ENCODE measurements around the gene NAPEPLD.
"Not testable (repeated sequence)": the region's sequence is repeated elsewhere in the genome, so short reads cannot be mapped to it uniquely, and the experiment has no call there.

NAPEPLD gene

DNA sequence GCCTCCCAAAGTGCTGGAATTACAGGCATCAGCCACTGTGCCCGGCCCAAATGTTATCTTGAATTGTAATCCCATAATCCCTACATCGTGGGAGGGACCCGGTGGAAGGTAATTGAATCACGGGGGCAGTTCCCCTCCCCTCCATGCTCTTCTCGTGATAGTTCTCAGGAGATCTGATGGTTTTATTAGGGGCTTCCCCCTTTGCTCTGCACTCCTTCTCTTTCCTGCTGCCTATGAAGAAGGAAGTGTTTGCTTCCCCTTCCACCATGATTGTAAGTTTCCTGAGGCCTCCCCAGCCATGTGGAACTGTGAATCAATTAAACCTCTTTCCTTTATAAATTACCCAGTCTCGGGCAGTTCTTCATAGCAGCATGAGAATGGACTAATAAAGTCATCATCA, 70.7 kb downstream of the NAPEPLD start:
- H3K9me3 ChIP-seq (ENCODE audit: control extremely low read depth in 1 of 5, control insufficient read depth in 4 of 5, insufficient read depth in 2 of 5, low read depth in 1 of 5, low read length in 4 of 5); H3K27ac ChIP-seq (ENCODE audit: insufficient read depth in 1 of 2, low read depth in 1 of 2, low read length in 2 of 2, poor library complexity in 1 of 2, severe bottlenecking in 2 of 2); H3K27me3 ChIP-seq (replicated peaks in 2 of 5; ENCODE audit: control insufficient read depth in 4 of 5, insufficient read depth in 5 of 5, low read length in 4 of 5); POLR2A ChIA-PET; H3K4me3 ChIP-seq (ENCODE audit: control insufficient read depth in 1 of 7, extremely low read depth in 1 of 7, insufficient read depth in 4 of 7, low read depth in 2 of 7, low read length in 6 of 7); H3K36me3 ChIP-seq (ENCODE audit: control insufficient read depth in 4 of 4, insufficient read depth in 4 of 4, low read length in 3 of 4): not testable (repeated sequence)
- peak in 2 of 3 donors; percentile 31 to 34 for DNase-seq
- CTCF ChIA-PET, result interaction anchor here (1.2 kb wide), 1 partner anchor 12 kb away, joined by 3 read pairs; no protein-coding TSS in a partner anchor
- H3K4me1 ChIP-seq (ENCODE audit: control extremely low read depth in 1 of 4, control insufficient read depth in 4 of 4, insufficient read depth in 4 of 4, low read length in 3 of 4), result peaks cover 5 to 31% (median 15%) of the 10 kb centered on the region in 4 experiments
- WGBS (ENCODE audit: insufficient coverage), result 71% methylated on average over 5 of the region's 6 CpGs

DNA sequence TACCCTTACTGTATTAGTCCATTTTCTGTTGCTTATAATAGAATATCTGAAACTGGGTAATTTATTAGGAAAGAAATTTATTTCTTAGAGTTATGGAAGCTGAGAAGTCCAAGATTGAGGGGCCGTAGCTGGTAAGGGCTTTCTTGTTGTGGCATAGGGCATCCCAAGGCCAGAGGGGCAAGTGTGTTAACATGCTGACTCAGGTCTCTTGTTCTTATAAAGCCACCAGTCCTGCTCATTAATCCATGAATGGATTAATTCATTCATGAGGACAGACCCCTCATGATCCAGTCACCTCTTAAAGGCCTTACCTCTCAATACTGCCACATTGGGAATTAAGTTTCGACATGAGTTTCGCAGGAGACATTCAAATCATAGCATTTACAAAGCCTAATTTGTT, 71.6 kb downstream of the NAPEPLD start:
- CTCF ChIA-PET, result interaction anchor here (0.6 to 1.4 kb wide), 3 partner anchors 11 to 403 kb away, joined by 3 to 4 read pairs (median 3); no protein-coding TSS in a partner anchor
- Histone ChIP-seq H3K27me3 (replicated peaks in 2 of 5; ENCODE audit: control insufficient read depth in 4 of 5, insufficient read depth in 5 of 5, low read length in 4 of 5) (no peaks in the 10 kb centered on the region), H3K4me3 (ENCODE audit: control insufficient read depth in 1 of 7, extremely low read depth in 1 of 7, insufficient read depth in 4 of 7, low read depth in 2 of 7, low read length in 6 of 7) (peak overlapping the region in 1 of 7 experiments; percentile 3), H3K27ac (ENCODE audit: insufficient read depth in 1 of 2, low read depth in 1 of 2, low read length in 2 of 2, poor library complexity in 1 of 2, severe bottlenecking in 2 of 2) (no peak overlapping the region), H3K9me3 (ENCODE audit: control extremely low read depth in 1 of 5, control insufficient read depth in 4 of 5, insufficient read depth in 2 of 5, low read depth in 1 of 5, low read length in 4 of 5) (no peaks in the 10 kb centered on the region), H3K36me3 (ENCODE audit: control insufficient read depth in 4 of 4, insufficient read depth in 4 of 4, low read length in 3 of 4) (no peaks in the 10 kb centered on the region), H3K4me1 (ENCODE audit: control extremely low read depth in 1 of 4, control insufficient read depth in 4 of 4, insufficient read depth in 4 of 4, low read length in 3 of 4) (peaks cover 5 to 31% (median 15%) of the 10 kb centered on the region in 4 experiments)
- 100% methylated on average over 2 of the region's 3 CpGs for whole genome bisulfite sequencing (ENCODE audit: insufficient coverage)
- POLR2A ChIA-PET, result no interaction called here
- DNase-seq, result no peak

DNA sequence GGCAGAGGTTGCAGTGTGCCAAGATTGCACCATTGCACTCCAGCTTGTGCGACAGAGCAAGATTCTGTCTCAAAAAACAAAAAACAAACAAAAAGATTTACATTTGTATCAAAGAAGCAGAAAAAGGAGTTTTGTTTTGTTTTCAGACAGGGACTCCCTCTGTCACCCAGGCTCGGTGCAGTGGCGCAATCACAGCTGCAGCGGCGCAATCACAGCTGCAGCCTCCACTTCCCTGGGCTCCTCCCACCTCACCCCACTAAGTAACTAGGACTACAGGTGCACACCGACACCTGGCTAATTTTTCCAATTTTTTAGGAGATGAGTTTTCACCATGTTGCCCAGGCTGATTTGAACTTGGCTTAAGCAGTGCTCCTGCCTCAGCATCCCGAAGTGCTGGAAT, 72.1 kb downstream of the NAPEPLD start:
- Histone ChIP-seq H3K9me3 (ENCODE audit: control extremely low read depth in 1 of 5, control insufficient read depth in 4 of 5, insufficient read depth in 2 of 5, low read depth in 1 of 5, low read length in 4 of 5) (no peaks in the 10 kb centered on the region), H3K4me1 (ENCODE audit: control extremely low read depth in 1 of 4, control insufficient read depth in 4 of 4, insufficient read depth in 4 of 4, low read length in 3 of 4) (peaks cover 5 to 31% (median 15%) of the 10 kb centered on the region in 4 experiments), H3K4me3 (ENCODE audit: control insufficient read depth in 1 of 7, extremely low read depth in 1 of 7, insufficient read depth in 4 of 7, low read depth in 2 of 7, low read length in 6 of 7) (peak overlapping the region in 1 of 7 experiments; percentile 3), H3K36me3 (ENCODE audit: control insufficient read depth in 4 of 4, insufficient read depth in 4 of 4, low read length in 3 of 4) (no peaks in the 10 kb centered on the region), H3K27me3 (replicated peaks in 2 of 5; ENCODE audit: control insufficient read depth in 4 of 5, insufficient read depth in 5 of 5, low read length in 4 of 5) (no peaks in the 10 kb centered on the region), H3K27ac (ENCODE audit: insufficient read depth in 1 of 2, low read depth in 1 of 2, low read length in 2 of 2, poor library complexity in 1 of 2, severe bottlenecking in 2 of 2) (no peak overlapping the region)
- DNase-seq, result no peak
- WGBS (ENCODE audit: insufficient coverage), result 100% methylated on average over 6 of the region's 7 CpGs
- ChIA-PET POLR2A (no interaction called here), CTCF (interaction anchor here (1.4 kb wide), 1 partner anchor 15 kb away, joined by 3 read pairs; no protein-coding TSS in a partner anchor)

DNA sequence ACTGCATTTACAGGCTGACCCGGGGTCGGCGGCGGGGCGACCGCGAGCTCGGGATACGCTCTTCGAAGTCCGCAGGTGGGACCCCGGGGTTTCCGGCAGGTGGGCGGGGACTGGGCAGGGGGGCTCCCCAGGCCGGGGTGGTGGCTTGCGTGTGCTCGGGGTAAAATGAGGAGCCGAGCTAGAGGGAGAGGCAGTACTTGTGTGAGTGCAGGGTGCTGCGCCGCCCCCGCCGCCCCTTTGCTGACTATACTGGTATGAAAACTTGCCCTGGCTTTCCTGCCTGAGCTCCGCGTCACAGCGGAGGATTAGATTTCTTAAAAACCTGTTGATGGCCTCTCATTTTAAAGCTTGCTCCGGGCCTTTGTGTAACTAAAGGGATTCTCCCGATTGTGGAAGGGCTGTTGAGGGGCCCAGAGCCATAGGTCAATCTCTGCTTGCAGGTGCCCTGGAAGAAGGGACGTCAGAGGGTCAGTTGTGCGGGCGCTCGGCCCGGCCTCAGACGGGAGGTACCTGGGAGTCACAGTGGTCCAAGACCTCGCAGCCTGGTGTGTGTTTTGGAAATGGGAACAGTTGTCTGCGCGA, 73.5 kb downstream of the NAPEPLD start:
- peak overlapping the region; percentile 55 to 92 (median 87) for H3K4me3 ChIP-seq (ENCODE audit: control insufficient read depth in 1 of 7, extremely low read depth in 1 of 7, insufficient read depth in 4 of 7, low read depth in 2 of 7, low read length in 6 of 7)
- DNase-seq, result peak; percentile 43 to 88 (median 79)
- H3K4me1 ChIP-seq (ENCODE audit: control extremely low read depth in 1 of 4, control insufficient read depth in 4 of 4, insufficient read depth in 4 of 4, low read length in 3 of 4), result peaks cover 5 to 31% (median 15%) of the 10 kb centered on the region in 4 experiments
- H3K27ac ChIP-seq (ENCODE audit: insufficient read depth in 1 of 2, low read depth in 1 of 2, low read length in 2 of 2, poor library complexity in 1 of 2, severe bottlenecking in 2 of 2), result peak overlapping the region; percentile 58 to 91
- WGBS (ENCODE audit: insufficient coverage), result under 1% methylated on average over 32 of the region's 36 CpGs
- ChIA-PET POLR2A (interaction anchor here (1.1 kb wide), 1 partner anchor 66 kb away, joined by 3 read pairs; no protein-coding TSS in a partner anchor), CTCF (interaction anchor here (0.8 to 1.7 kb wide), 5 partner anchors 9 to 16 kb away, joined by 3 to 8 read pairs (median 5); no protein-coding TSS in a partner anchor)
- H3K9me3 ChIP-seq (ENCODE audit: control extremely low read depth in 1 of 5, control insufficient read depth in 4 of 5, insufficient read depth in 2 of 5, low read depth in 1 of 5, low read length in 4 of 5), result no peaks in the 10 kb centered on the region
- no peaks in the 10 kb centered on the region for H3K36me3 ChIP-seq (ENCODE audit: control insufficient read depth in 4 of 4, insufficient read depth in 4 of 4, low read length in 3 of 4)
- no peaks in the 10 kb centered on the region for H3K27me3 ChIP-seq (replicated peaks in 2 of 5; ENCODE audit: control insufficient read depth in 4 of 5, insufficient read depth in 5 of 5, low read length in 4 of 5)

GRCh38 chr7:103074519-103075336, 74.2 kb downstream of the NAPEPLD start, which contains the start of the genes ARMC10 and FBXL13:
Gene ARMC10 (plus strand): TSS chr7:103075140. CDS start chr7:103075273, 133 bp downstream.
Gene FBXL13 (minus strand): TSS chr7:103074796.
- 3% methylated on average over 70 of the region's 83 CpGs for whole genome bisulfite sequencing (ENCODE audit: insufficient coverage)
- POLR2A ChIA-PET, result interaction anchor here (1.1 kb wide), 1 partner anchor 65 kb away, joined by 3 read pairs; no protein-coding TSS in a partner anchor
- H3K27me3 ChIP-seq (replicated peaks in 2 of 5; ENCODE audit: control insufficient read depth in 4 of 5, insufficient read depth in 5 of 5, low read length in 4 of 5), result no peaks in the 10 kb centered on the region
- H3K9me3 ChIP-seq (ENCODE audit: control extremely low read depth in 1 of 5, control insufficient read depth in 4 of 5, insufficient read depth in 2 of 5, low read depth in 1 of 5, low read length in 4 of 5), result no peaks in the 10 kb centered on the region
- peak; percentile 93 to 97 (median 97) for DNase-seq
- peaks cover 5 to 31% (median 15%) of the 10 kb centered on the region in 4 experiments for H3K4me1 ChIP-seq (ENCODE audit: control extremely low read depth in 1 of 4, control insufficient read depth in 4 of 4, insufficient read depth in 4 of 4, low read length in 3 of 4)
- H3K4me3 ChIP-seq (ENCODE audit: control insufficient read depth in 1 of 7, extremely low read depth in 1 of 7, insufficient read depth in 4 of 7, low read depth in 2 of 7, low read length in 6 of 7), result peak within 1 kb of the TSS; percentile 55 to 92 (median 87)
- no peaks in the 10 kb centered on the region for H3K36me3 ChIP-seq (ENCODE audit: control insufficient read depth in 4 of 4, insufficient read depth in 4 of 4, low read length in 3 of 4)
- CTCF ChIA-PET, result interaction anchor here (0.8 to 1.7 kb wide), 5 partner anchors 9 to 16 kb away, joined by 3 to 8 read pairs (median 5); no protein-coding TSS in a partner anchor
- peak within 1 kb of the TSS; percentile 70 to 91 for H3K27ac ChIP-seq (ENCODE audit: insufficient read depth in 1 of 2, low read depth in 1 of 2, low read length in 2 of 2, poor library complexity in 1 of 2, severe bottlenecking in 2 of 2)

GRCh38 chr7:103073989-103074518, 74.8 kb downstream of the NAPEPLD start:
- H3K4me3 ChIP-seq (ENCODE audit: control insufficient read depth in 1 of 7, extremely low read depth in 1 of 7, insufficient read depth in 4 of 7, low read depth in 2 of 7, low read length in 6 of 7), result peak overlapping the region; percentile 55 to 92 (median 87)
- DNase-seq, result no peak
- peak overlapping the region; percentile 70 to 91 for H3K27ac ChIP-seq (ENCODE audit: insufficient read depth in 1 of 2, low read depth in 1 of 2, low read length in 2 of 2, poor library complexity in 1 of 2, severe bottlenecking in 2 of 2)
- ChIA-PET CTCF (interaction anchor here (1.6 to 1.7 kb wide), 2 partner anchors 15 to 16 kb away, joined by 4 to 8 read pairs; no protein-coding TSS in a partner anchor), POLR2A (interaction anchor here (1.1 kb wide), 1 partner anchor 64 kb away, joined by 3 read pairs; no protein-coding TSS in a partner anchor)
- WGBS (ENCODE audit: insufficient coverage), result 20% methylated on average over 6 of the region's 6 CpGs
- H3K36me3 ChIP-seq (ENCODE audit: control insufficient read depth in 4 of 4, insufficient read depth in 4 of 4, low read length in 3 of 4), result no peaks in the 10 kb centered on the region
- peaks cover 5 to 31% (median 15%) of the 10 kb centered on the region in 4 experiments for H3K4me1 ChIP-seq (ENCODE audit: control extremely low read depth in 1 of 4, control insufficient read depth in 4 of 4, insufficient read depth in 4 of 4, low read length in 3 of 4)
- H3K9me3 ChIP-seq (ENCODE audit: control extremely low read depth in 1 of 5, control insufficient read depth in 4 of 5, insufficient read depth in 2 of 5, low read depth in 1 of 5, low read length in 4 of 5), result no peaks in the 10 kb centered on the region
- H3K27me3 ChIP-seq (replicated peaks in 2 of 5; ENCODE audit: control insufficient read depth in 4 of 5, insufficient read depth in 5 of 5, low read length in 4 of 5), result no peaks in the 10 kb centered on the region
